Trophoblast cell (in vitro differentiated cells and primary cell): ENCODE results near the gene MRPL24.
A peak's percentile ranks its signal among the peaks of the same experiment; 100 is the strongest.

Experiments
- DNase-seq, 2 donors: peaks; one replicate each; pipeline ENCODE4 v3.0.0-alpha.2; 2016
- H2AFZ ChIP-seq: 2 replicates; pipeline ENCODE4 v1.6.1; 2013; ENCODE audit warnings: low read length, moderate library complexity, mild to moderate bottlenecking; ENCODE audit not compliant: insufficient read depth, poor library complexity
- H2AK5ac ChIP-seq: 2 replicates; pipeline ENCODE4 v1.6.1; 2013; ENCODE audit warnings: mild to moderate bottlenecking, low read length
- H2BK120ac ChIP-seq: 2 replicates; pipeline ENCODE4 v1.6.1; 2013; ENCODE audit warnings: low read length, mild to moderate bottlenecking, moderate library complexity; ENCODE audit not compliant: insufficient read depth, poor library complexity
- H2BK12ac ChIP-seq: 2 replicates; pipeline ENCODE4 v1.6.1; 2013; ENCODE audit warnings: mild to moderate bottlenecking, low read length, moderate library complexity
- H2BK5ac ChIP-seq: 2 replicates; pipeline ENCODE4 v1.6.1; 2013; ENCODE audit warnings: low read length, low read depth, moderate library complexity, mild to moderate bottlenecking; ENCODE audit not compliant: poor library complexity
- H3K14ac ChIP-seq: 2 replicates; pipeline ENCODE4 v1.6.1; 2013; ENCODE audit warnings: mild to moderate bottlenecking, low read length
- H3K18ac ChIP-seq: 2 replicates; pipeline ENCODE4 v1.6.1; 2013; ENCODE audit warnings: mild to moderate bottlenecking, low read length
- H3K23ac ChIP-seq: 2 replicates; pipeline ENCODE4 v1.6.1; 2013; ENCODE audit warnings: low read length
- H3K27ac ChIP-seq: 2 replicates; pipeline ENCODE4 v1.5.1; 2013; ENCODE audit warnings: low read depth, mild to moderate bottlenecking, inconsistent platforms, low read length, moderate library complexity
- H3K27me3 ChIP-seq: 2 replicates; pipeline ENCODE4 v1.6.1; 2013; ENCODE audit warnings: inconsistent platforms, mild to moderate bottlenecking, low read length, moderate library complexity; ENCODE audit not compliant: insufficient read depth
- H3K36me3 ChIP-seq, 2 experiments: 1 replicate in 1 of 2; 2 replicates in 1 of 2; pipeline ENCODE4 v1.6.1; 2013; ENCODE audit warnings: low read length in 2 of 2, mild to moderate bottlenecking in 2 of 2, moderate library complexity in 1 of 2; ENCODE audit not compliant: insufficient read depth in 2 of 2, control insufficient read depth in 1 of 2
- H3K4ac ChIP-seq: 2 replicates; pipeline ENCODE4 v1.6.1; 2013; ENCODE audit warnings: low read depth, mild to moderate bottlenecking, low read length, moderate library complexity
- H3K4me1 ChIP-seq, 2 experiments: 1 replicate in 1 of 2; 2 replicates in 1 of 2; pipeline ENCODE4 v1.6.1; 2013; ENCODE audit warnings: low read length in 2 of 2, mild to moderate bottlenecking in 2 of 2, moderate library complexity in 1 of 2; ENCODE audit not compliant: insufficient read depth in 2 of 2, control insufficient read depth in 1 of 2
- H3K4me2 ChIP-seq: 2 replicates; pipeline ENCODE4 v1.6.1; 2013; ENCODE audit warnings: inconsistent platforms, mild to moderate bottlenecking, low read length, moderate library complexity
- H3K4me3 ChIP-seq: 2 replicates; pipeline ENCODE4 v1.5.1; 2013; ENCODE audit warnings: mild to moderate bottlenecking, low read depth, low read length, inconsistent platforms
- H3K79me1 ChIP-seq: one replicate; pipeline ENCODE4 v1.6.1; 2013; ENCODE audit warnings: low read length
- H3K79me2 ChIP-seq: 2 replicates; pipeline ENCODE4 v1.6.1; 2013; ENCODE audit warnings: low read length, mild to moderate bottlenecking; ENCODE audit not compliant: control insufficient read depth, insufficient read depth, poor library complexity
- H3K9ac ChIP-seq: 2 replicates; pipeline ENCODE4 v1.6.1; 2013; ENCODE audit warnings: mild to moderate bottlenecking, low read length
- H3K9me3 ChIP-seq: 2 replicates; pipeline ENCODE4 v1.6.1; 2013; ENCODE audit warnings: low read depth, mild to moderate bottlenecking, control low read depth, inconsistent platforms, low read length; ENCODE audit not compliant: insufficient read depth
- H4K12ac ChIP-seq: 2 replicates; pipeline ENCODE4 v1.6.1; 2013; ENCODE audit warnings: low read depth, mild to moderate bottlenecking, low read length, moderate library complexity
- H4K8ac ChIP-seq: 2 replicates; pipeline ENCODE4 v1.6.1; 2013; ENCODE audit warnings: low read depth, mild to moderate bottlenecking, low read length, moderate library complexity
- H4K91ac ChIP-seq: one replicate; pipeline ENCODE4 v1.6.1; 2013; ENCODE audit warnings: low read depth, mild to moderate bottlenecking, low read length, moderate library complexity
- WGBS: extraction: QIAGEN DNeasy Blood & Tissue Kit; methylation state at CpG from one replicate; pipeline ENCODE4 v1.1.7; 2013; ENCODE audit warnings: missing lambda C conversion rate; ENCODE audit not compliant: insufficient read length, insufficient coverage; ENCODE audit errors: extremely low coverage; 5-methylcytosine and 5-hydroxymethylcytosine counted together

Gene MRPL24

DNA sequence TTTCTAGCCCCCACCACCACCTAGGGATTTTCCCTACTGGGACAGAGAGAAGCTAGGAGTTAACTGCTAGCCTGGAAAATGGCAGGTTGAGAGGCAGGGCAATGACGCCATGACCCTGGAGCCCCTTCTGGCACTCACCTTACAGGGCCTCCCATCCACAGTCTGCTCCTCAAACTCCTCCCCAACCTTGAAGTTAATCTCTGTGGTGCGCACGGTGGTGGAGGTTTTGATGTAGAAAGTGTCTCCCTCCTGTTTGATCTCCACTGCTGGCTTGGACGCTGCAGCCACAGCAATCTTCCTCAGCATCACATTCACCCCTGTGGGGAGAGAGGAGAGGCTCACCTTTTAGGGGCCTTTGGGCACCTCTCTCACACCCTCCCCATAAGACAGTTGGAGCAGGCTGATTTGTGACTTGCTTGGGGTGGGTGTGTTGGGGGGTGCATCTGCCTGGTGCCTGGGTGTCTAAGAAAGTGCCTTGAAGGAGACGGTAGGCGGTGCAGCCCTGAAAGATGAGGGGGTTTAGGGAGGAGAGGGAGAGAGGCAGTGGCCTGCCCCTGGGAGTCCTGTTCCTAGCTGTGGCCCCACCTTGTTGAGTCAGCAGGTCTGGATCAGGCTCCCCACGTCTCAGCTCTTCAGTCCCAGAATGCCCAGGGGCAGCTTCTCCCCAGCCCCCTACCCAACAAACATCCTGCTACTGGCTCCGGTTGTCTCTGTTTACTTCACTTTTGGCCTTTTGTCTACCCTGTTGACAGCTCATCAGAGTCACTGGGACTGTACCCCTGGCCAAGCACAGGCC lies 40.0 kb downstream of the MRPL24 start:
- Histone ChIP-seq H3K27ac (no peak overlapping the region), H3K4ac (no peak overlapping the region), H2AFZ (no peak overlapping the region), H2BK120ac (no peak overlapping the region), H3K79me2 (no peaks in the 10 kb centered on the region), H4K91ac (no peak overlapping the region), H3K27me3 (peaks cover 3% of the 10 kb centered on the region), H3K4me2 (peak overlapping the region; percentile 9), H3K9me3 (peaks cover 3% of the 10 kb centered on the region), H3K23ac (no peak overlapping the region), H3K36me3 (peaks cover 22 to 26% of the 10 kb centered on the region in 2 experiments), H3K18ac (no peak overlapping the region), H4K12ac (no peak overlapping the region), H2BK12ac (no peak overlapping the region), H3K4me3 (no peak overlapping the region), H2BK5ac (no peak overlapping the region), H4K8ac (no peak overlapping the region), H3K14ac (no peak overlapping the region), H3K79me1 (peaks cover 11% of the 10 kb centered on the region), H3K9ac (no peak overlapping the region), H2AK5ac (no peak overlapping the region), H3K4me1 (peaks cover 20 to 37% of the 10 kb centered on the region in 2 experiments)
- no peak for DNase-seq
- no CpG with 5 or more reads among the region's 8 CpGs for WGBS

GRCh38 chr1:156698995-156699394 lies 41.9 kb downstream of the MRPL24 start:
- no peak overlapping the region for H3K23ac ChIP-seq
- peaks cover 14 to 25% of the 10 kb centered on the region in 2 experiments for H3K4me1 ChIP-seq
- no peak overlapping the region for H3K4me2 ChIP-seq
- no peak overlapping the region for H2AFZ ChIP-seq
- no peak overlapping the region for H4K8ac ChIP-seq
- no peaks in the 10 kb centered on the region for H3K27me3 ChIP-seq
- no peak overlapping the region for H2BK120ac ChIP-seq
- H4K91ac ChIP-seq = no peak overlapping the region
- peaks cover 5% of the 10 kb centered on the region for H3K79me1 ChIP-seq
- no peak overlapping the region for H2BK5ac ChIP-seq
- no peak overlapping the region for H3K4ac ChIP-seq
- no peak overlapping the region for H2AK5ac ChIP-seq
- H3K27ac ChIP-seq = no peak overlapping the region
- no peak overlapping the region for H3K18ac ChIP-seq
- H3K4me3 ChIP-seq = no peak overlapping the region
- H3K36me3 ChIP-seq = peaks cover 22 to 26% of the 10 kb centered on the region in 2 experiments
- no peak overlapping the region for H3K9ac ChIP-seq
- H3K14ac ChIP-seq = no peak overlapping the region
- no peaks in the 10 kb centered on the region for H3K79me2 ChIP-seq
- DNase-seq = no peak
- no peak overlapping the region for H2BK12ac ChIP-seq
- no peak overlapping the region for H4K12ac ChIP-seq
- WGBS = no CpG with 5 or more reads among the region's 1 CpG
- H3K9me3 ChIP-seq = peaks cover 3% of the 10 kb centered on the region

GRCh38 chr1:156697481-156697880 lies 43.4 kb downstream of the MRPL24 start:
- Histone ChIP-seq H3K27ac (no peak overlapping the region), H3K36me3 (peaks cover 22 to 26% of the 10 kb centered on the region in 2 experiments), H3K9me3 (peaks cover 3% of the 10 kb centered on the region), H3K4ac (no peak overlapping the region), H3K27me3 (no peaks in the 10 kb centered on the region), H3K4me2 (no peak overlapping the region), H2BK12ac (no peak overlapping the region), H2AK5ac (no peak overlapping the region), H2BK5ac (no peak overlapping the region), H3K4me3 (no peak overlapping the region), H3K4me1 (peaks cover 14 to 32% of the 10 kb centered on the region in 2 experiments), H2AFZ (no peak overlapping the region), H4K91ac (no peak overlapping the region), H3K23ac (no peak overlapping the region), H3K14ac (no peak overlapping the region), H3K18ac (no peak overlapping the region), H3K79me2 (peaks cover 3% of the 10 kb centered on the region), H4K12ac (no peak overlapping the region), H3K9ac (no peak overlapping the region), H2BK120ac (no peak overlapping the region), H3K79me1 (peaks cover 16% of the 10 kb centered on the region), H4K8ac (no peak overlapping the region)
- no peak for DNase-seq
- no CpG with 5 or more reads among the region's 8 CpGs for WGBS

DNA sequence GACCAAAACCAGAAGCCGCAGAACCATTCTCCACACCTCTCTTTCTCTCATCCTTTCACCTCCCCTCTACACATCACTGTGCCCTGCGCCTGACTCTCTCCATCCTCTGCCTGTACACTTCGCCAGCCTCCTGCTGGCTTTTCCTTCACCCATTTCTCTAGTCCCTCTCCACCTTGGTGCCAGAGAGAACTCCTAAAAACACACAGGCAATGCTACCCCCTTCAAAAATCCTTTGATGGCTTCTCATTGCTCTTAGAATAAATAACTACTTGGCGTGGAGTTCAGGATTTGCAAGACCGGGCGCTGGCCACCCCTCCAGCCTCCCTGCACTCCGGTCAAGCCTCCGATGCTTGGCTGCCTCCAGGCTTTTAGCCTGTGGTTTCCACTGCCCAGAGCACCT lies 44.1 kb downstream of the MRPL24 start:
- H3K9ac ChIP-seq = no peak overlapping the region
- no peak overlapping the region for H2BK5ac ChIP-seq
- H4K8ac ChIP-seq = no peak overlapping the region
- H4K12ac ChIP-seq = no peak overlapping the region
- H2AFZ ChIP-seq = no peak overlapping the region
- peaks cover 3% of the 10 kb centered on the region for H3K9me3 ChIP-seq
- H3K27ac ChIP-seq = no peak overlapping the region
- H2AK5ac ChIP-seq = no peak overlapping the region
- H3K36me3 ChIP-seq = peaks cover 22 to 26% of the 10 kb centered on the region in 2 experiments
- no peak overlapping the region for H2BK12ac ChIP-seq
- H3K18ac ChIP-seq = no peak overlapping the region
- H3K4me3 ChIP-seq = no peak overlapping the region
- H4K91ac ChIP-seq = no peak overlapping the region
- no peak overlapping the region for H3K4ac ChIP-seq
- peaks cover 3% of the 10 kb centered on the region for H3K79me2 ChIP-seq
- peaks cover 21 to 38% of the 10 kb centered on the region in 2 experiments for H3K4me1 ChIP-seq
- H3K23ac ChIP-seq = no peak overlapping the region
- WGBS = no CpG with 5 or more reads among the region's 8 CpGs
- DNase-seq = no peak
- no peak overlapping the region for H3K14ac ChIP-seq
- no peak overlapping the region for H3K4me2 ChIP-seq
- no peaks in the 10 kb centered on the region for H3K27me3 ChIP-seq
- no peak overlapping the region for H2BK120ac ChIP-seq
- H3K79me1 ChIP-seq = peaks cover 23% of the 10 kb centered on the region
